AG09319 (cell line): ENCODE results near the gene MARCHF10.

Experiments used
- DNase-seq: peaks from one replicate; pipeline ENCODE4 v3.0.0-alpha.2; 2010; ENCODE audit warnings: low read depth; ENCODE audit errors: extremely low read depth
- TF ChIP-seq, protein P1 (sequence below): IDR thresholded peaks from 2 replicates; pipeline ENCODE4 v1.5.1; 2011; ENCODE audit warnings: low read depth, mild to moderate bottlenecking, inconsistent platforms, low read length, moderate library complexity

Gene MARCHF10

DNA sequence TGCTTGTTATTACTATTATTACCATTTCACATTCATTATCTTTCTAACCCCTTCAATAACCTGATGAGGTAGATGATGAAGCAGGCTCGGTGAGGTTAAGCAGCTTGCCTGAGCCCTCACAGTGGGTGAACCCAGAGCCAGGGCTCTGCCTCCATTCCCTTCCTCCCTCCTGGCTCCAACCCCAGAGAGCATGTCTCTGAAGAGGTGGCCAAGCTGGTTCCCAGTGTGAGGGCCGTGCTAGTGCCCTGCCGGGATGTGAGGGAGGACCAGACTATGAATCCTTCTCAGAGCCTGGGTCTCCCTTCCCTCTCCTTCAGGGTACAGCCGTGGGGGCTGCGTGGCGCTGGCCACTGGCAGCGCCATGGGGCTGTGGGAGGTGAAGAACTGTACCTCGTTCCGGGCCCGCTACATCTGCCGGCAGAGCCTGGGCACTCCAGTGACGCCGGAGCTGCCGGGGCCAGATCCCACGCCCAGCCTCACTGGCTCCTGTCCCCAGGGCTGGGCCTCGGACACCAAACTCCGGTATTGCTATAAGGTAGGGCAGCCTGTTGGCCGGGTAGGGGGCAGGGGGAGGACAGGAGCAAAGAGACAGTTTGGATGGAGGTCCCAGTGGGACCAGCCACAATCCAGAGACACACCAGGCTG lies 131.0 kb downstream of the MARCHF10 start:
- no peak for DNase-seq
- TF ChIP-seq, protein P1, sequence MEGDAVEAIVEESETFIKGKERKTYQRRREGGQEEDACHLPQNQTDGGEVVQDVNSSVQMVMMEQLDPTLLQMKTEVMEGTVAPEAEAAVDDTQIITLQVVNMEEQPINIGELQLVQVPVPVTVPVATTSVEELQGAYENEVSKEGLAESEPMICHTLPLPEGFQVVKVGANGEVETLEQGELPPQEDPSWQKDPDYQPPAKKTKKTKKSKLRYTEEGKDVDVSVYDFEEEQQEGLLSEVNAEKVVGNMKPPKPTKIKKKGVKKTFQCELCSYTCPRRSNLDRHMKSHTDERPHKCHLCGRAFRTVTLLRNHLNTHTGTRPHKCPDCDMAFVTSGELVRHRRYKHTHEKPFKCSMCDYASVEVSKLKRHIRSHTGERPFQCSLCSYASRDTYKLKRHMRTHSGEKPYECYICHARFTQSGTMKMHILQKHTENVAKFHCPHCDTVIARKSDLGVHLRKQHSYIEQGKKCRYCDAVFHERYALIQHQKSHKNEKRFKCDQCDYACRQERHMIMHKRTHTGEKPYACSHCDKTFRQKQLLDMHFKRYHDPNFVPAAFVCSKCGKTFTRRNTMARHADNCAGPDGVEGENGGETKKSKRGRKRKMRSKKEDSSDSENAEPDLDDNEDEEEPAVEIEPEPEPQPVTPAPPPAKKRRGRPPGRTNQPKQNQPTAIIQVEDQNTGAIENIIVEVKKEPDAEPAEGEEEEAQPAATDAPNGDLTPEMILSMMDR: no peak

GRCh38 chr17:62676231-62676943 lies 131.7 kb downstream of the MARCHF10 start:
- DNase-seq: no peak
- TF ChIP-seq, protein P1: no peak

DNA sequence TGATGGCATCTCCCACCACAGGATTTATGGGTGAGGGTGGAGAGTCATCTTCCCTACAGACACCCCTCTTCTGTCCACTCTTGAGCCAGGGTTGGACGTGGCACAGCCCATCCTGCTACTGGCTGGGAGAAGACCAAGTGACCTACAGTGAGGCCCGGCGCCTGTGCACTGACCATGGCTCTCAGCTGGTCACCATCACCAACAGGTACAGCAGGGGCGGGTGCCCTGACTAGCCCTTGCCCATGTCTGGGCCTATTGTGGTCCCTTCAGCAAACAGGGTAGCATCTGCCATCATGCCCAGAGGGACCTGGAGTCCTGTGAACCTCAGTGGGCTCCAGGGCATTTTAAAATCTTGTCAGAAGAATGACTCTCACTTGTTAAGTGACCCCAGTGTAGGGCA lies 132.4 kb downstream of the MARCHF10 start:
- DNase-seq: no peak
- TF ChIP-seq, protein P1: no peak

GRCh38 chr17:62675260-62675659 lies 132.9 kb downstream of the MARCHF10 start:
- DNase-seq: no peak
- TF ChIP-seq, protein P1: no peak

DNA sequence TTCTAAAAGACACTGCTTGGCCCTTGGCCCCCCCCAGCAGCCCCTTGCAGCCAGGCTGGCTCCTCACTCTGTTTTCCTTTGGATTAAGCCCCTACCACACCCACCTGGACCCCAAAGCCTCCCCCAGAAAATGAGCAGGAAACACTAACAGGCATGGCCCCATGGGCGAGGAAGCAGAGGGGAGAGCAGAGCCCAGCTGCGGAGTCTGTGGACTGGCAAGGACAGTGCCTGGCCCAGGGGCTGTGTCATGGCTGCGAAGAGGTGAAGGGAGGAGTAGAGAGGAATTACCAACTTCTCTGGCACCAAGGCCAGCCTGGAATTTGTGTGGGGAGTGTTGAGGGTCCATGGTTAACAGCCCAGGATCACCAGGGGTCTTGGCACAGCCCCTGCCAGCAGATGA lies 133.3 kb downstream of the MARCHF10 start:
- no peak for DNase-seq
- TF ChIP-seq, protein P1: no peak

GRCh38 chr17:62674363-62674739 lies 133.8 kb downstream of the MARCHF10 start:
- DNase-seq: no peak
- TF ChIP-seq, protein P1: no peak

GRCh38 chr17:62673614-62674362 lies 134.3 kb downstream of the MARCHF10 start:
- TF ChIP-seq, protein P1: no peak
- no peak for DNase-seq
